Measurements from ENCODE around the gene REXO5. TPM values are rescaled to one million over a fixed set of nuclear protein-coding genes. Genes with fewer than 3 reads are reported as not detected.

Gene REXO5
- total and polyA plus RNA-seq, 5 donors = 2.1 to 3.8 (median 2.5) TPM

DNA sequence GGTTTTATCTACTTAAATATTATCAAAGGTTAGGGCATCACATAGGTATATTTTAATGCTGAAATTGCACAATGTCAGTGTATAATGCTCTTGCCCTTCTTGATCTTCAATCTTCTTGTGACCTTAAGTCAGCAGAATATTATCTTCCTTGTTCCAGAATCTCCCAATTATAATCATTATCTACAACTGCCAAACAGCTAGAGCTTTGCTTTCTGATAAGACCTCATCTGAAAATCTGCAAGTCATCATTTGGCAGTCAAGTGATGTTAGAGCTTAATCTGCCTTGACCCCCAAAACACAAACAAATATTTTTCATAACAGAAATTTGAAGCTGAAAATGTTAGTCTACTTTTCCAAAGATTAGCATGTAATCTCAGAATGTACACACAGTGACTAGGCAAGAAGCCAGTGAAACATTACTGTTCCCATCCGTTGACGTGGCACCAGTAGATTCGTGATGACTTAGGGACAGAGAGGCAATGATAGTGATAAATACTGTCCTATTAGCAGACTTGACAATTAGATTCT, 19.8 kb downstream of the REXO5 start:
- intact Hi-C loops (cut with DNase I) = no loop called here
- peaks cover 1% of the 10 kb centered on the region for H3K4me1 ChIP-seq (ENCODE audit: control insufficient read depth, insufficient read depth, low read length)
- H3K4me3 ChIP-seq (ENCODE audit: low read length) = no peak overlapping the region
- no peak for DNase-seq
- no peak for ATAC-seq
- H3K27ac ChIP-seq (ENCODE audit: low read length) = no peak overlapping the region
- WGBS = 31% methylated on average over 3 of the region's 3 CpGs
- H3K9me3 ChIP-seq (ENCODE audit: control insufficient read depth, low read length) = no peaks in the 10 kb centered on the region
- no peaks in the 10 kb centered on the region for H3K27me3 ChIP-seq (ENCODE audit: control insufficient read depth, insufficient read depth)

DNA sequence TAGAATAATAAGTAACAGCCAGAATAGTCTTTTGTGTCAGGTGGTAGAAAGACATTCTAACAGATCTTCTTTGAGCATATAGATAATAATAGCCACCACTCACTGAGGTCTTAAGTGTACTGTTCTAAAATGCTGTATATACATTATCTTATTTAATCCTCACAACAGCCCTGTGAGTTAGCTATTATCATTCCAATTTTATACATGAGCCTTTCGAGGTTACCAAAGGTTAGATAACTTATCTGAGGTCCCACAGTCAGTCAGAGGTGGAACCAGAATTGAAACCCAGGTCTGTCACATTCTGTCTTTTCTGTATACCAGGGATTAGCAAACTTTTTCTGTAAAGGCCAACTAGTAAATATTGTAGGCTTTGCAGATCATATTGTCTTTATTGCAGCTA, 23.2 kb downstream of the REXO5 start:
- no peaks in the 10 kb centered on the region for H3K9me3 ChIP-seq (ENCODE audit: control insufficient read depth, low read length)
- no peak overlapping the region for H3K4me3 ChIP-seq (ENCODE audit: low read length)
- no peak overlapping the region for H3K27ac ChIP-seq (ENCODE audit: low read length)
- intact Hi-C loops (cut with DNase I) = no loop called here
- H3K4me1 ChIP-seq (ENCODE audit: control insufficient read depth, insufficient read depth, low read length) = peaks cover 1% of the 10 kb centered on the region
- 93% methylated on average over 1 of the region's 1 CpG for WGBS
- DNase-seq (no peak), ATAC-seq (no peak)
- H3K27me3 ChIP-seq (ENCODE audit: control insufficient read depth, insufficient read depth) = no peaks in the 10 kb centered on the region

GRCh38 chr16:20830372-20830771, 24.0 kb downstream of the REXO5 start:
- 75% methylated on average over 1 of the region's 1 CpG for WGBS
- Histone ChIP-seq H3K27ac (ENCODE audit: low read length) (no peak overlapping the region), H3K4me1 (ENCODE audit: control insufficient read depth, insufficient read depth, low read length) (peaks cover 1% of the 10 kb centered on the region), H3K9me3 (ENCODE audit: control insufficient read depth, low read length) (no peaks in the 10 kb centered on the region), H3K4me3 (ENCODE audit: low read length) (no peak overlapping the region), H3K27me3 (ENCODE audit: control insufficient read depth, insufficient read depth) (no peaks in the 10 kb centered on the region)
- intact Hi-C loops (cut with DNase I) = no loop called here
- DNase-seq (no peak), ATAC-seq (no peak)

GRCh38 chr16:20833086-20833485, 26.8 kb downstream of the REXO5 start:
- Histone ChIP-seq H3K27me3 (ENCODE audit: control insufficient read depth, insufficient read depth) (no peaks in the 10 kb centered on the region), H3K27ac (ENCODE audit: low read length) (no peak overlapping the region), H3K9me3 (ENCODE audit: control insufficient read depth, low read length) (no peaks in the 10 kb centered on the region), H3K4me3 (ENCODE audit: low read length) (no peak overlapping the region), H3K4me1 (ENCODE audit: control insufficient read depth, insufficient read depth, low read length) (peaks cover 1% of the 10 kb centered on the region)
- WGBS = 75% methylated on average over 2 of the region's 2 CpGs
- ATAC-seq = no peak
- intact Hi-C loops (cut with DNase I) = no loop called here
- no peak for DNase-seq

- Histone ChIP-seq H3K4me3 (ENCODE audit: low read length) (no peak overlapping the region), H3K27ac (ENCODE audit: low read length) (no peak overlapping the region), H3K9me3 (ENCODE audit: control insufficient read depth, low read length) (no peaks in the 10 kb centered on the region), H3K4me1 (ENCODE audit: control insufficient read depth, insufficient read depth, low read length) (no peaks in the 10 kb centered on the region), H3K27me3 (ENCODE audit: control insufficient read depth, insufficient read depth) (no peaks in the 10 kb centered on the region)
- ATAC-seq (no peak), DNase-seq (no peak)
- intact Hi-C loops (cut with DNase I) = no loop called here
- 85% methylated on average over 1 of the region's 1 CpG for WGBS
Measured at GRCh38 chr16:20838240-20838639, 31.9 kb downstream of the REXO5 start.

DNA sequence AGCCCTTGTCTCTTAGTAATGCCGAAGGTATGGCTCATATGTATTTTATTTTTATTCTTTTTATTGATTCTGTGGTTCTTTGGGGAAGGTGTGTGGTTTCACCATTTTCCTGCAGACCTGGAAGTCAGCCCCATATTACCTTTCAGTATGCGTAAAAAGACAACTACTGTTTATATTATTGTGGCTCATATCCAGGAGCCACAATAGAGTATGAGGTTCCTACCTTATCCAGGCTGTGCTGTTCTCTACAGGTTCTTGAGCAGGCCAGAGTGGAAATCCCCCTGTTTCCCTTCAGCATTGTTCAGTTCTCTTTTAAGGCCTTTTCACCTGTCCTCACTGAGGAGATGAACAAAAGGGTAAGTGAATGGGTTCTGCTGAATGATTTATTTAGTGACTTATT, 33.2 kb downstream of the REXO5 start:
- no peak overlapping the region for H3K4me3 ChIP-seq (ENCODE audit: low read length)
- DNase-seq = no peak
- no peaks in the 10 kb centered on the region for H3K9me3 ChIP-seq (ENCODE audit: control insufficient read depth, low read length)
- WGBS = 95% methylated on average over 2 of the region's 2 CpGs
- ATAC-seq = no peak
- intact Hi-C loops (cut with DNase I) = no loop called here
- no peaks in the 10 kb centered on the region for H3K4me1 ChIP-seq (ENCODE audit: control insufficient read depth, insufficient read depth, low read length)
- H3K27ac ChIP-seq (ENCODE audit: low read length) = no peak overlapping the region
- no peaks in the 10 kb centered on the region for H3K27me3 ChIP-seq (ENCODE audit: control insufficient read depth, insufficient read depth)

- no peak overlapping the region for H3K27ac ChIP-seq (ENCODE audit: low read length)
- H3K9me3 ChIP-seq (ENCODE audit: control insufficient read depth, low read length) = no peaks in the 10 kb centered on the region
- no peak overlapping the region for H3K4me3 ChIP-seq (ENCODE audit: low read length)
- H3K27me3 ChIP-seq (ENCODE audit: control insufficient read depth, insufficient read depth) = no peaks in the 10 kb centered on the region
- ATAC-seq (no peak), DNase-seq (no peak)
- intact Hi-C loops (cut with DNase I) = no loop called here
- H3K4me1 ChIP-seq (ENCODE audit: control insufficient read depth, insufficient read depth, low read length) = peaks cover 2% of the 10 kb centered on the region
- WGBS = 84% methylated on average over 2 of the region's 2 CpGs
Measured at GRCh38 chr16:20844054-20844453, 37.7 kb downstream of the REXO5 start.

DNA sequence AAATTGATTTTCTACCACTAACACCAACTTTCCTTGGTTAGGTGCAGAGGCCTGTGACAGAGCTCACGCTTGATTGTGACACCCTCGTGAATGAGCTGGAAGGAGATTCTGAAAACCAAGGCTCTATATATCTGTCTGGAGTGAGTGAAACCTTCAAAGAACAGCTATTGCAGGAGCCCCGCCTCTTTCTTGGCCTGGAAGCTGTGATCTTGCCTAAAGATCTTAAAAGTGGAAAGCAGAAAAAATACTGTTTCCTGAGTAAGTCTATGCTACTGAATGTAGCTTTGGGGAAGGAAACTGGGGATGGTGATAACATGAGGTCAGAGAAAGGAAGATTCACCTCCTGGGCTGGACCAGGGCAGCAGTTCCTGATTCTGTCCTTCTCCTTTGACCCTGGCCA, 38.3 kb downstream of the REXO5 start:
- intact Hi-C loops (cut with DNase I) = no loop called here
- ATAC-seq (peak in 1 of 2 donors; percentile 41), DNase-seq (no peak)
- H3K27ac ChIP-seq (ENCODE audit: low read length) = no peak overlapping the region
- no peak overlapping the region for H3K4me3 ChIP-seq (ENCODE audit: low read length)
- H3K4me1 ChIP-seq (ENCODE audit: control insufficient read depth, insufficient read depth, low read length) = peaks cover 2% of the 10 kb centered on the region
- H3K9me3 ChIP-seq (ENCODE audit: control insufficient read depth, low read length) = no peaks in the 10 kb centered on the region
- WGBS = 71% methylated on average over 3 of the region's 3 CpGs
- no peaks in the 10 kb centered on the region for H3K27me3 ChIP-seq (ENCODE audit: control insufficient read depth, insufficient read depth)

- H3K9me3 ChIP-seq (ENCODE audit: control insufficient read depth, low read length) = no peaks in the 10 kb centered on the region
- H3K27me3 ChIP-seq (ENCODE audit: control insufficient read depth, insufficient read depth) = no peaks in the 10 kb centered on the region
- 60% methylated on average over 6 of the region's 6 CpGs for WGBS
- ATAC-seq (peak; percentile 47 to 53), DNase-seq (peak in 2 of 3 donors; percentile 70 to 72)
- intact Hi-C loops (cut with DNase I) = loop anchor here in 1 of 4 donors (5.0 kb wide), 1 partner anchor 236 kb away; no protein-coding TSS in a partner anchor
- H3K4me3 ChIP-seq (ENCODE audit: low read length) = no peak overlapping the region
- peaks cover 5% of the 10 kb centered on the region for H3K4me1 ChIP-seq (ENCODE audit: control insufficient read depth, insufficient read depth, low read length)
- no peak overlapping the region for H3K27ac ChIP-seq (ENCODE audit: low read length)
Measured at GRCh38 chr16:20846030-20846429, 39.7 kb downstream of the REXO5 start.

DNA sequence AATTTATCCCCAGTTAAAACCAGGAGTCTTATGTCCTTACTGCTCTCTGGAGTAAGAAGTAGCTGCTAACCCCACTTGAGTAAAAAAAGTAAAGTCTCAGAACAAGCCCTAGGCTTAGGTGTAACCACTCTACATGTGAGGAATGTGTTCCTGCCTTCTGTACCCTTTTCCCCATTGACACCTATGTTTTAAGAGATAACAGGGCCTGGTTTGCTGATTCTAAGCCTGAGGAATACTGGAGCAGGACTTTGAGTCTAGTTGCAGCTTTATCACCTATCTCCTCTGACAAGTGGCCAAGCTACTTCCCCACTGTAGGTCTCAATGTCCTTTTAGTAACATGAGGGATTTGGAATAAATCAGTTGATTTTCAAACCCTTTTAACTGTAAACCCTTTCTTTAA, 40.2 kb downstream of the REXO5 start:
- Histone ChIP-seq H3K4me1 (ENCODE audit: control insufficient read depth, insufficient read depth, low read length) (peaks cover 6% of the 10 kb centered on the region), H3K9me3 (ENCODE audit: control insufficient read depth, low read length) (no peaks in the 10 kb centered on the region), H3K27ac (ENCODE audit: low read length) (no peak overlapping the region), H3K27me3 (ENCODE audit: control insufficient read depth, insufficient read depth) (no peaks in the 10 kb centered on the region), H3K4me3 (ENCODE audit: low read length) (no peak overlapping the region)
- intact Hi-C loops (cut with DNase I) = loop anchor here in 1 of 4 donors (5.0 kb wide), 1 partner anchor 236 kb away; no protein-coding TSS in a partner anchor
- DNase-seq = no peak
- no peak for ATAC-seq

GRCh38 chr16:20847550-20847949, 41.2 kb downstream of the REXO5 start:
- intact Hi-C loops (cut with DNase I) = loop anchor here in 1 of 4 donors (5.0 kb wide), 1 partner anchor 235 kb away; no protein-coding TSS in a partner anchor
- peaks cover 6% of the 10 kb centered on the region for H3K4me1 ChIP-seq (ENCODE audit: control insufficient read depth, insufficient read depth, low read length)
- 63% methylated on average over 2 of the region's 2 CpGs for WGBS

More at GRCh38 chr16:20847550-20847949, 41.2 kb downstream of the REXO5 start:
- DNase-seq = no peak
- H3K4me3 ChIP-seq (ENCODE audit: low read length) = no peak overlapping the region
- ATAC-seq = no peak
- H3K27ac ChIP-seq (ENCODE audit: low read length) = no peak overlapping the region
- no peaks in the 10 kb centered on the region for H3K27me3 ChIP-seq (ENCODE audit: control insufficient read depth, insufficient read depth)
- H3K9me3 ChIP-seq (ENCODE audit: control insufficient read depth, low read length) = no peaks in the 10 kb centered on the region
